HEK293 (cell line): Measurements from ENCODE around the gene ERBB4.

Source experiments
- CTCF ChIA-PET: fragments of 350-600 bp; formaldehyde crosslinking; extraction: SDS; loops from one replicate; lab custom pipeline; 2021; ENCODE audit warnings: antibody characterized with exemption; lab: Yijun Ruan, JAX
- POLR2A ChIA-PET: fragments of 300-600 bp; formaldehyde crosslinking; extraction: SDS; loops from one replicate; lab custom pipeline; 2020; ENCODE audit warnings: antibody characterized with exemption, inconsistent platforms; lab: Yijun Ruan, JAX
- H3K27ac ChIP-seq: fragments of 200-500 bp; sonication (Bioruptor generic); 2 replicates; pipeline ENCODE4 v1.5.1; 2014; ENCODE audit warnings: low read depth, low read length, control low read depth, inconsistent platforms; ENCODE audit errors: extremely low read depth
- H3K36me3 ChIP-seq, 2 experiments: fragments of 200-500 bp in 1 of 2; sonication (Bioruptor generic) in 1 of 2; 1 replicate in 1 of 2; 2 replicates in 1 of 2; pipeline ENCODE4 v1.5.1; 2014 to 2017; ENCODE audit warnings: inconsistent platforms in 2 of 2, low read length in 2 of 2; ENCODE audit not compliant: control insufficient read depth in 2 of 2, insufficient read depth in 1 of 2
- H3K4me1 ChIP-seq: fragments of 200-500 bp; sonication (Bioruptor generic); 2 replicates; pipeline ENCODE4 v1.5.1; 2014; ENCODE audit warnings: mild to moderate bottlenecking, low read length, inconsistent platforms; ENCODE audit not compliant: control insufficient read depth, insufficient read depth
- H3K4me3 ChIP-seq: 2 replicates; pipeline ENCODE4 v1.5.1; 2011; ENCODE audit warnings: low read depth, mild to moderate bottlenecking, control low read depth, low read length, moderate library complexity
- H3K9me3 ChIP-seq: fragments of 200-500 bp; sonication (Bioruptor generic); 2 replicates; pipeline ENCODE4 v1.5.1; 2014; ENCODE audit warnings: low read depth, low read length, inconsistent platforms; ENCODE audit not compliant: control insufficient read depth, insufficient read depth
- BCL11B ChIP-seq: fragments of 450-650 bp; formaldehyde crosslinking; IDR thresholded peaks from 2 replicates; pipeline ENCODE4 v1.5.1; 2016; ENCODE audit warnings: low read depth, missing biosample characterization, missing genetic modification characterization
- BCL6B ChIP-seq: fragments of 450-650 bp; formaldehyde crosslinking; IDR thresholded peaks from 2 replicates; pipeline ENCODE4 v1.5.1; 2017; ENCODE audit warnings: missing biosample characterization, missing genetic modification characterization
- KLF8 ChIP-seq: fragments of 450-650 bp; formaldehyde crosslinking; IDR thresholded peaks from 2 replicates; pipeline ENCODE4 v1.5.1; 2016; ENCODE audit warnings: missing biosample characterization, missing genetic modification characterization
- MEIS1 ChIP-seq: sonication (generic); formaldehyde crosslinking; IDR thresholded peaks from 2 replicates; pipeline ENCODE4 v1.8.1; 2022; ENCODE audit warnings: missing genetic modification reagents, mild to moderate bottlenecking, borderline replicate concordance
- SETDB1 ChIP-seq: IDR thresholded peaks from one replicate; pipeline ENCODE4 v1.6.1; 2017; ENCODE audit warnings: mild to moderate bottlenecking, low read length, moderate library complexity, mixed read lengths; ENCODE audit not compliant: insufficient read length
- WT1 ChIP-seq: fragments of 450-650 bp; formaldehyde crosslinking; IDR thresholded peaks from 2 replicates; pipeline ENCODE4 v1.5.1; 2016; ENCODE audit warnings: missing biosample characterization, missing genetic modification characterization
- ZBTB17 ChIP-seq: fragments of 450-650 bp; formaldehyde crosslinking; IDR thresholded peaks from 2 replicates; pipeline ENCODE4 v1.5.1; 2016; ENCODE audit warnings: missing biosample characterization, missing genetic modification characterization
- ZFP37 ChIP-seq: fragments of 450-650 bp; formaldehyde crosslinking; IDR thresholded peaks from 2 replicates; pipeline ENCODE4 v1.5.1; 2016; ENCODE audit warnings: missing biosample characterization, missing genetic modification characterization
- ZFP41 ChIP-seq: fragments of 450-650 bp; formaldehyde crosslinking; IDR thresholded peaks from 2 replicates; pipeline ENCODE4 v1.5.1; 2016; ENCODE audit warnings: missing biosample characterization, missing genetic modification characterization, borderline replicate concordance
- ZNF10 ChIP-seq: fragments of 450-650 bp; formaldehyde crosslinking; IDR thresholded peaks from 2 replicates; pipeline ENCODE4 v1.5.1; 2017; ENCODE audit warnings: missing biosample characterization, missing genetic modification characterization
- ZNF140 ChIP-seq: fragments of 450-650 bp; formaldehyde crosslinking; IDR thresholded peaks from 2 replicates; pipeline ENCODE4 v1.5.1; 2016; ENCODE audit warnings: missing biosample characterization, missing genetic modification characterization
- ZNF202 ChIP-seq: fragments of 450-650 bp; formaldehyde crosslinking; IDR thresholded peaks from 2 replicates; pipeline ENCODE4 v1.5.1; 2016; ENCODE audit warnings: missing biosample characterization, missing genetic modification characterization, borderline replicate concordance
- ZNF211 ChIP-seq: fragments of 450-650 bp; formaldehyde crosslinking; IDR thresholded peaks from 2 replicates; pipeline ENCODE4 v1.5.1; 2016; ENCODE audit warnings: low read depth, missing biosample characterization, missing genetic modification characterization
- ZNF302 ChIP-seq: fragments of 450-650 bp; formaldehyde crosslinking; IDR thresholded peaks from 2 replicates; pipeline ENCODE4 v1.5.1; 2016; ENCODE audit warnings: missing biosample characterization, missing genetic modification characterization, low read depth
- ZNF404 ChIP-seq: fragments of 450-650 bp; formaldehyde crosslinking; IDR thresholded peaks from 2 replicates; pipeline ENCODE4 v1.5.1; 2017; ENCODE audit warnings: missing biosample characterization, missing genetic modification characterization
- ZNF416 ChIP-seq: fragments of 450-650 bp; formaldehyde crosslinking; IDR thresholded peaks from 2 replicates; pipeline ENCODE4 v1.5.1; 2016; ENCODE audit warnings: missing biosample characterization, missing genetic modification characterization
- ZNF48 ChIP-seq: fragments of 450-650 bp; formaldehyde crosslinking; IDR thresholded peaks from 2 replicates; pipeline ENCODE4 v1.5.1; 2016; ENCODE audit warnings: missing biosample characterization, missing genetic modification characterization
- ZNF501 ChIP-seq: fragments of 450-650 bp; formaldehyde crosslinking; IDR thresholded peaks from 2 replicates; pipeline ENCODE4 v1.5.1; 2016; ENCODE audit warnings: missing biosample characterization, missing genetic modification characterization
- ZNF510 ChIP-seq: fragments of 450-650 bp; formaldehyde crosslinking; IDR thresholded peaks from 2 replicates; pipeline ENCODE4 v1.5.1; 2018; ENCODE audit warnings: mild to moderate bottlenecking, missing genetic modification characterization, missing biosample characterization; ENCODE audit not compliant: insufficient replicate concordance
- ZNF548 ChIP-seq: fragments of 450-650 bp; formaldehyde crosslinking; IDR thresholded peaks from 2 replicates; pipeline ENCODE4 v1.5.1; 2016; ENCODE audit warnings: missing biosample characterization, missing genetic modification characterization
- ZNF596 ChIP-seq: fragments of 450-650 bp; IDR thresholded peaks from 2 replicates; pipeline ENCODE4 v1.5.0; 2018; ENCODE audit warnings: missing biosample characterization, mild to moderate bottlenecking, missing genetic modification characterization, moderate library complexity
- ZNF621 ChIP-seq: fragments of 450-650 bp; formaldehyde crosslinking; IDR thresholded peaks from 2 replicates; pipeline ENCODE4 v1.5.1; 2017; ENCODE audit warnings: missing biosample characterization, missing genetic modification characterization
- ZNF623 ChIP-seq: fragments of 450-650 bp; formaldehyde crosslinking; IDR thresholded peaks from 2 replicates; pipeline ENCODE4 v1.5.1; 2016; ENCODE audit warnings: missing biosample characterization, missing genetic modification characterization
- ZNF645 ChIP-seq: fragments of 450-650 bp; formaldehyde crosslinking; IDR thresholded peaks from 2 replicates; pipeline ENCODE4; 2016; ENCODE audit warnings: missing biosample characterization, missing genetic modification characterization
- ZNF747 ChIP-seq: fragments of 450-650 bp; formaldehyde crosslinking; IDR thresholded peaks from 2 replicates; pipeline ENCODE4 v1.5.1; 2016; ENCODE audit warnings: missing biosample characterization, missing genetic modification characterization
- ZNF791 ChIP-seq: fragments of 450-650 bp; formaldehyde crosslinking; IDR thresholded peaks from 2 replicates; pipeline ENCODE4 v1.5.1; 2016; ENCODE audit warnings: missing biosample characterization, missing genetic modification characterization
- TF ChIP-seq, protein P1 (sequence below): fragments of 450-650 bp; formaldehyde crosslinking; IDR thresholded peaks from 2 replicates; pipeline ENCODE4 v1.5.1; 2016; ENCODE audit warnings: missing biosample characterization, missing genetic modification characterization
- TF ChIP-seq, protein P2 (sequence below): fragments of 450-650 bp; formaldehyde crosslinking; IDR thresholded peaks from 2 replicates; pipeline ENCODE4 v1.5.1; 2016; ENCODE audit warnings: missing biosample characterization, missing genetic modification characterization, borderline replicate concordance
- TF ChIP-seq, protein P3 (sequence below): fragments of 450-650 bp; formaldehyde crosslinking; IDR thresholded peaks from 2 replicates; pipeline ENCODE4 v1.5.1; 2017; ENCODE audit warnings: missing biosample characterization, missing genetic modification characterization

Gene ERBB4

DNA sequence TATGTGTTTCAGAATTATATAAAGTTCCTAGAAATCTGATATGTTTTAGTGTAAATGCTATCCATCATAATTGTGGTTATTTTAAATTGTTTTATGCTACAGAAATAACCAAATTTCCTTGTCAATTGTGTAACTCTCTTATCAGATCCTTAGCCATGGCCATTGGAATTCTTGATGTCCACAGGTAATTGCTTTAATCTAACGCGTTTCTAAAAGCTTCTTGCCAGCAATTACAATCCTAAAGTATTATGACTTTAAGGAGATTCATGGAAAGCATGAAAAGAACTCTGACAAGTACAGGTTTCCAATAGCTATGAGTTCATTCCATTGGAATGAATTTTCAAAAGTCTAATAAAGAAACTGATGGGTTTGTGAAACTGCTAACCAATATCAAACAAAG lies 472.1 kb downstream of the ERBB4 start:
- ChIA-PET POLR2A (no interaction called here), CTCF (no interaction called here)
- H3K36me3 ChIP-seq: no peaks in the 10 kb centered on the region
- no peak for TF ChIP-seq ZNF548 (tag by site-specific recombination)
- no peak for TF ChIP-seq WT1
- no peak for TF ChIP-seq ZNF10
- no peak for TF ChIP-seq ZFP37 (tag by site-specific recombination)
- TF ChIP-seq SETDB1: no peak
- no peak for TF ChIP-seq ZNF623 (tag by site-specific recombination)
- no peak for TF ChIP-seq ZNF747 (tag by site-specific recombination)
- TF ChIP-seq BCL6B (tag by site-specific recombination): no peak
- no peak for TF ChIP-seq ZNF211
- TF ChIP-seq ZNF416 (tag by site-specific recombination): no peak
- TF ChIP-seq ZNF202 (tag by site-specific recombination): no peak
- no peak for TF ChIP-seq ZNF140 (tag by site-specific recombination)
- TF ChIP-seq ZNF645 (tag by site-specific recombination): no peak
- no peak for TF ChIP-seq ZNF791 (tag by site-specific recombination)
- no peak for TF ChIP-seq MEIS1 (CRISPR knock-in tag)
- no peak for TF ChIP-seq BCL11B (tag by site-specific recombination)
- TF ChIP-seq ZNF48 (tag by site-specific recombination): no peak
- no peak for TF ChIP-seq ZNF510
- TF ChIP-seq, protein P1, sequence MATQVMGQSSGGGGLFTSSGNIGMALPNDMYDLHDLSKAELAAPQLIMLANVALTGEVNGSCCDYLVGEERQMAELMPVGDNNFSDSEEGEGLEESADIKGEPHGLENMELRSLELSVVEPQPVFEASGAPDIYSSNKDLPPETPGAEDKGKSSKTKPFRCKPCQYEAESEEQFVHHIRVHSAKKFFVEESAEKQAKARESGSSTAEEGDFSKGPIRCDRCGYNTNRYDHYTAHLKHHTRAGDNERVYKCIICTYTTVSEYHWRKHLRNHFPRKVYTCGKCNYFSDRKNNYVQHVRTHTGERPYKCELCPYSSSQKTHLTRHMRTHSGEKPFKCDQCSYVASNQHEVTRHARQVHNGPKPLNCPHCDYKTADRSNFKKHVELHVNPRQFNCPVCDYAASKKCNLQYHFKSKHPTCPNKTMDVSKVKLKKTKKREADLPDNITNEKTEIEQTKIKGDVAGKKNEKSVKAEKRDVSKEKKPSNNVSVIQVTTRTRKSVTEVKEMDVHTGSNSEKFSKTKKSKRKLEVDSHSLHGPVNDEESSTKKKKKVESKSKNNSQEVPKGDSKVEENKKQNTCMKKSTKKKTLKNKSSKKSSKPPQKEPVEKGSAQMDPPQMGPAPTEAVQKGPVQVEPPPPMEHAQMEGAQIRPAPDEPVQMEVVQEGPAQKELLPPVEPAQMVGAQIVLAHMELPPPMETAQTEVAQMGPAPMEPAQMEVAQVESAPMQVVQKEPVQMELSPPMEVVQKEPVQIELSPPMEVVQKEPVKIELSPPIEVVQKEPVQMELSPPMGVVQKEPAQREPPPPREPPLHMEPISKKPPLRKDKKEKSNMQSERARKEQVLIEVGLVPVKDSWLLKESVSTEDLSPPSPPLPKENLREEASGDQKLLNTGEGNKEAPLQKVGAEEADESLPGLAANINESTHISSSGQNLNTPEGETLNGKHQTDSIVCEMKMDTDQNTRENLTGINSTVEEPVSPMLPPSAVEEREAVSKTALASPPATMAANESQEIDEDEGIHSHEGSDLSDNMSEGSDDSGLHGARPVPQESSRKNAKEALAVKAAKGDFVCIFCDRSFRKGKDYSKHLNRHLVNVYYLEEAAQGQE (tag by site-specific recombination): no peak
- no peak for TF ChIP-seq ZNF404 (tag by site-specific recombination)
- H3K4me1 ChIP-seq: no peaks in the 10 kb centered on the region
- H3K27ac ChIP-seq: no peak overlapping the region
- H3K4me3 ChIP-seq: no peak overlapping the region
- no peaks in the 10 kb centered on the region for H3K9me3 ChIP-seq

GRCh38 chr2:212064318-212064717 lies 474.3 kb downstream of the ERBB4 start:
- no peak overlapping the region for H3K4me3 ChIP-seq
- ChIA-PET POLR2A (no interaction called here), CTCF (no interaction called here)
- H3K9me3 ChIP-seq: no peaks in the 10 kb centered on the region
- H3K36me3 ChIP-seq: no peaks in the 10 kb centered on the region
- no peaks in the 10 kb centered on the region for H3K4me1 ChIP-seq
- no peak overlapping the region for H3K27ac ChIP-seq
- TF ChIP-seq, protein P2, sequence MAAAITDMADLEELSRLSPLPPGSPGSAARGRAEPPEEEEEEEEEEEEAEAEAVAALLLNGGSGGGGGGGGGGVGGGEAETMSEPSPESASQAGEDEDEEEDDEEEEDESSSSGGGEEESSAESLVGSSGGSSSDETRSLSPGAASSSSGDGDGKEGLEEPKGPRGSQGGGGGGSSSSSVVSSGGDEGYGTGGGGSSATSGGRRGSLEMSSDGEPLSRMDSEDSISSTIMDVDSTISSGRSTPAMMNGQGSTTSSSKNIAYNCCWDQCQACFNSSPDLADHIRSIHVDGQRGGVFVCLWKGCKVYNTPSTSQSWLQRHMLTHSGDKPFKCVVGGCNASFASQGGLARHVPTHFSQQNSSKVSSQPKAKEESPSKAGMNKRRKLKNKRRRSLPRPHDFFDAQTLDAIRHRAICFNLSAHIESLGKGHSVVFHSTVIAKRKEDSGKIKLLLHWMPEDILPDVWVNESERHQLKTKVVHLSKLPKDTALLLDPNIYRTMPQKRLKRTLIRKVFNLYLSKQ (tag by site-specific recombination): no peak
- TF ChIP-seq ZNF621 (tag by site-specific recombination): no peak
- TF ChIP-seq, protein P3, sequence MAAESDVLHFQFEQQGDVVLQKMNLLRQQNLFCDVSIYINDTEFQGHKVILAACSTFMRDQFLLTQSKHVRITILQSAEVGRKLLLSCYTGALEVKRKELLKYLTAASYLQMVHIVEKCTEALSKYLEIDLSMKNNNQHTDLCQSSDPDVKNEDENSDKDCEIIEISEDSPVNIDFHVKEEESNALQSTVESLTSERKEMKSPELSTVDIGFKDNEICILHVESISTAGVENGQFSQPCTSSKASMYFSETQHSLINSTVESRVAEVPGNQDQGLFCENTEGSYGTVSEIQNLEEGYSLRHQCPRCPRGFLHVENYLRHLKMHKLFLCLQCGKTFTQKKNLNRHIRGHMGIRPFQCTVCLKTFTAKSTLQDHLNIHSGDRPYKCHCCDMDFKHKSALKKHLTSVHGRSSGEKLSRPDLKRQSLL (tag by site-specific recombination): no peak
- TF ChIP-seq KLF8 (tag by site-specific recombination): no peak
- no peak for TF ChIP-seq ZNF302
- no peak for TF ChIP-seq ZBTB17 (tag by site-specific recombination)
- no peak for TF ChIP-seq ZFP41
- TF ChIP-seq ZNF501: no peak
- no peak for TF ChIP-seq ZNF596 (tag by site-specific recombination)
